Measurements from ENCODE around the gene VTI1A. TPM values are rescaled to one million over a fixed set of nuclear protein-coding genes. Genes with fewer than 3 reads are reported as not detected.

The VTI1A gene
- total and polyA plus RNA-seq, 2 experiments from 2014 or later = 26.8 to 31.0 TPM

- Mint-ChIP-seq H3K4me3 (no peak overlapping the region), H3K27ac (no peak overlapping the region), H3K9me3 (no peaks in the 10 kb centered on the region), H3K4me1 (peaks cover 22% of the 10 kb centered on the region), H3K27me3 (ENCODE audit: insufficient read depth, low read depth, poor library complexity) (peaks cover 2% of the 10 kb centered on the region), H3K36me3 (ENCODE audit: low read depth) (no peaks in the 10 kb centered on the region)
- Histone ChIP-seq H3K36me3 (ENCODE audit: insufficient read depth) (no peaks in the 10 kb centered on the region; the same call in 1 of the 2 replicates), H3F3A (replicated peaks; ENCODE audit: low read depth) (no peaks in the 10 kb centered on the region; the same call in 1 of the 2 replicates), H3K4me1 (ENCODE audit: insufficient read depth) (peaks cover 26% of the 10 kb centered on the region; the same call in 1 of the 2 replicates), H4K20me1 (replicated peaks; ENCODE audit: insufficient read depth) (no peaks in the 10 kb centered on the region), H3K4me3 (no peak overlapping the region), H3K27me3 (ENCODE audit: insufficient read depth) (no peaks in the 10 kb centered on the region), H3K4me2 (no peak overlapping the region), H2AFZ (no peak overlapping the region), H3K27ac (ENCODE audit: low read depth) (no peak overlapping the region), H3K9me2 (ENCODE audit: insufficient read depth) (no peaks in the 10 kb centered on the region), H3K79me2 (replicated peaks; ENCODE audit: insufficient read depth) (no peaks in the 10 kb centered on the region)
- TF ChIP-seq ETS1 (IDR thresholded peaks at IDR 0.05) = no peak
- no peak for TF ChIP-seq EZH2 (IDR thresholded peaks at IDR 0.05; ENCODE audit: low read depth, unreplicated experiment)
- no peak for TF ChIP-seq NANOG (IDR thresholded peaks at IDR 0.05; ENCODE audit: borderline replicate concordance)
- TF ChIP-seq, protein P1, sequence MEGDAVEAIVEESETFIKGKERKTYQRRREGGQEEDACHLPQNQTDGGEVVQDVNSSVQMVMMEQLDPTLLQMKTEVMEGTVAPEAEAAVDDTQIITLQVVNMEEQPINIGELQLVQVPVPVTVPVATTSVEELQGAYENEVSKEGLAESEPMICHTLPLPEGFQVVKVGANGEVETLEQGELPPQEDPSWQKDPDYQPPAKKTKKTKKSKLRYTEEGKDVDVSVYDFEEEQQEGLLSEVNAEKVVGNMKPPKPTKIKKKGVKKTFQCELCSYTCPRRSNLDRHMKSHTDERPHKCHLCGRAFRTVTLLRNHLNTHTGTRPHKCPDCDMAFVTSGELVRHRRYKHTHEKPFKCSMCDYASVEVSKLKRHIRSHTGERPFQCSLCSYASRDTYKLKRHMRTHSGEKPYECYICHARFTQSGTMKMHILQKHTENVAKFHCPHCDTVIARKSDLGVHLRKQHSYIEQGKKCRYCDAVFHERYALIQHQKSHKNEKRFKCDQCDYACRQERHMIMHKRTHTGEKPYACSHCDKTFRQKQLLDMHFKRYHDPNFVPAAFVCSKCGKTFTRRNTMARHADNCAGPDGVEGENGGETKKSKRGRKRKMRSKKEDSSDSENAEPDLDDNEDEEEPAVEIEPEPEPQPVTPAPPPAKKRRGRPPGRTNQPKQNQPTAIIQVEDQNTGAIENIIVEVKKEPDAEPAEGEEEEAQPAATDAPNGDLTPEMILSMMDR (conservative IDR thresholded peaks at IDR 0.05; ENCODE audit: low read depth in 2 of 2) = no peak
- TF ChIP-seq JUNB (IDR thresholded peaks at IDR 0.05; ENCODE audit: unreplicated experiment) = no peak
- TF ChIP-seq, protein P2, sequence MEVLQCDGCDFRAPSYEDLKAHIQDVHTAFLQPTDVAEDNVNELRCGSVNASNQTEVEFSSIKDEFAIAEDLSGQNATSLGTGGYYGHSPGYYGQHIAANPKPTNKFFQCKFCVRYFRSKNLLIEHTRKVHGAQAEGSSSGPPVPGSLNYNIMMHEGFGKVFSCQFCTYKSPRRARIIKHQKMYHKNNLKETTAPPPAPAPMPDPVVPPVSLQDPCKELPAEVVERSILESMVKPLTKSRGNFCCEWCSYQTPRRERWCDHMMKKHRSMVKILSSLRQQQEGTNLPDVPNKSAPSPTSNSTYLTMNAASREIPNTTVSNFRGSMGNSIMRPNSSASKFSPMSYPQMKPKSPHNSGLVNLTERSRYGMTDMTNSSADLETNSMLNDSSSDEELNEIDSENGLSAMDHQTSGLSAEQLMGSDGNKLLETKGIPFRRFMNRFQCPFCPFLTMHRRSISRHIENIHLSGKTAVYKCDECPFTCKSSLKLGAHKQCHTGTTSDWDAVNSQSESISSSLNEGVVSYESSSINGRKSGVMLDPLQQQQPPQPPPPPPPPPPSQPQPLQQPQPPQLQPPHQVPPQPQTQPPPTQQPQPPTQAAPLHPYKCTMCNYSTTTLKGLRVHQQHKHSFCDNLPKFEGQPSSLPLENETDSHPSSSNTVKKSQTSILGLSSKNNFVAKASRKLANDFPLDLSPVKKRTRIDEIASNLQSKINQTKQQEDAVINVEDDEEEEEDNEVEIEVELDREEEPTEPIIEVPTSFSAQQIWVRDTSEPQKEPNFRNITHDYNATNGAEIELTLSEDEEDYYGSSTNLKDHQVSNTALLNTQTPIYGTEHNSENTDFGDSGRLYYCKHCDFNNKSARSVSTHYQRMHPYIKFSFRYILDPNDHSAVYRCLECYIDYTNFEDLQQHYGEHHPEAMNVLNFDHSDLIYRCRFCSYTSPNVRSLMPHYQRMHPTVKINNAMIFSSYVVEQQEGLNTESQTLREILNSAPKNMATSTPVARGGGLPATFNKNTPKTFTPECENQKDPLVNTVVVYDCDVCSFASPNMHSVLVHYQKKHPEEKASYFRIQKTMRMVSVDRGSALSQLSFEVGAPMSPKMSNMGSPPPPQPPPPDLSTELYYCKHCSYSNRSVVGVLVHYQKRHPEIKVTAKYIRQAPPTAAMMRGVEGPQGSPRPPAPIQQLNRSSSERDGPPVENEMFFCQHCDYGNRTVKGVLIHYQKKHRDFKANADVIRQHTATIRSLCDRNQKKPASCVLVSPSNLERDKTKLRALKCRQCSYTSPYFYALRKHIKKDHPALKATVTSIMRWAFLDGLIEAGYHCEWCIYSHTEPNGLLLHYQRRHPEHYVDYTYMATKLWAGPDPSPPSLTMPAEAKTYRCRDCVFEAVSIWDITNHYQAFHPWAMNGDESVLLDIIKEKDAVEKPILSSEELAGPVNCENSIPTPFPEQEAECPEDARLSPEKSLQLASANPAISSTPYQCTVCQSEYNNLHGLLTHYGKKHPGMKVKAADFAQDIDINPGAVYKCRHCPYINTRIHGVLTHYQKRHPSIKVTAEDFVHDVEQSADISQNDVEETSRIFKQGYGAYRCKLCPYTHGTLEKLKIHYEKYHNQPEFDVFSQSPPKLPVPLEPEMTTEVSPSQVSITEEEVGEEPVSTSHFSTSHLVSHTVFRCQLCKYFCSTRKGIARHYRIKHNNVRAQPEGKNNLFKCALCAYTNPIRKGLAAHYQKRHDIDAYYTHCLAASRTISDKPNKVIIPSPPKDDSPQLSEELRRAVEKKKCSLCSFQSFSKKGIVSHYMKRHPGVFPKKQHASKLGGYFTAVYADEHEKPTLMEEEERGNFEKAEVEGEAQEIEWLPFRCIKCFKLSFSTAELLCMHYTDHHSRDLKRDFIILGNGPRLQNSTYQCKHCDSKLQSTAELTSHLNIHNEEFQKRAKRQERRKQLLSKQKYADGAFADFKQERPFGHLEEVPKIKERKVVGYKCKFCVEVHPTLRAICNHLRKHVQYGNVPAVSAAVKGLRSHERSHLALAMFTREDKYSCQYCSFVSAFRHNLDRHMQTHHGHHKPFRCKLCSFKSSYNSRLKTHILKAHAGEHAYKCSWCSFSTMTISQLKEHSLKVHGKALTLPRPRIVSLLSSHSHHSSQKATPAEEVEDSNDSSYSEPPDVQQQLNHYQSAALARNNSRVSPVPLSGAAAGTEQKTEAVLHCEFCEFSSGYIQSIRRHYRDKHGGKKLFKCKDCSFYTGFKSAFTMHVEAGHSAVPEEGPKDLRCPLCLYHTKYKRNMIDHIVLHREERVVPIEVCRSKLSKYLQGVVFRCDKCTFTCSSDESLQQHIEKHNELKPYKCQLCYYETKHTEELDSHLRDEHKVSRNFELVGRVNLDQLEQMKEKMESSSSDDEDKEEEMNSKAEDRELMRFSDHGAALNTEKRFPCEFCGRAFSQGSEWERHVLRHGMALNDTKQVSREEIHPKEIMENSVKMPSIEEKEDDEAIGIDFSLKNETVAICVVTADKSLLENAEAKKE (CRISPR knock-in tag; IDR thresholded peaks at IDR 0.05) = no peak
- no peak for TF ChIP-seq ZNF331 (CRISPR knock-in tag; IDR thresholded peaks at IDR 0.05; ENCODE audit: low read depth)
- TF ChIP-seq CREB1 (CRISPR knock-in tag; IDR thresholded peaks at IDR 0.05; ENCODE audit: low read depth) = no peak
- TF ChIP-seq EZH2phosphoT487 (IDR thresholded peaks at IDR 0.05; ENCODE audit: unreplicated experiment) = no peak
- no peak for TF ChIP-seq ZNF114 (CRISPR knock-in tag; IDR thresholded peaks at IDR 0.05)
- TF ChIP-seq POLR2AphosphoS5 (IDR thresholded peaks at IDR 0.05; ENCODE audit: low read depth) = no peak
- TF ChIP-seq STAT1 (IDR thresholded peaks at IDR 0.05; ENCODE audit: unreplicated experiment) = no peak
- TF ChIP-seq REST (IDR thresholded peaks at IDR 0.05; ENCODE audit: unreplicated experiment) = no peak
- ATAC-seq (no peak), DNase-seq (ENCODE audit: low spot score) (no peak)
These were observed 292.8 kb downstream of the VTI1A start for GRCh38 chr10:112739592-112740353.
